DOHH2 (cell line): Measurements from ENCODE around the gene P3H2.

Experiments
- H3F3A ChIP-seq: fragments of 200-600 bp; sonication (generic), shearing (Covaris generic); 2 replicates; pipeline ENCODE4 v1.6.0; 2016; ENCODE audit warnings: antibody characterized with exemption, mild to moderate bottlenecking; ENCODE audit not compliant: control insufficient read depth, insufficient read depth
- H3K27ac ChIP-seq: fragments of 200-600 bp; sonication (generic); 2 replicates; pipeline ENCODE4 v1.5.1; 2014; ENCODE audit warnings: low read depth, mild to moderate bottlenecking, low read length, moderate library complexity
- H3K27me3 ChIP-seq: fragments of 200-600 bp; sonication (generic); 2 replicates; pipeline ENCODE4 v1.6.1; 2014; ENCODE audit warnings: mild to moderate bottlenecking, low read length, mixed read lengths; ENCODE audit not compliant: control insufficient read depth
- H3K36me3 ChIP-seq: fragments of 200-600 bp; sonication (generic); 2 replicates; pipeline ENCODE4 v1.6.1; 2014; ENCODE audit warnings: mild to moderate bottlenecking, low read length, moderate library complexity, mixed read lengths; ENCODE audit not compliant: control insufficient read depth
- H3K4me1 ChIP-seq: fragments of 200-600 bp; sonication (generic); 2 replicates; pipeline ENCODE4 v1.6.1; 2014; ENCODE audit warnings: mild to moderate bottlenecking, low read length, mixed read lengths; ENCODE audit not compliant: control insufficient read depth
- H3K4me2 ChIP-seq: fragments of 200-600 bp; sonication (generic); 2 replicates; pipeline ENCODE4 v1.6.0; 2014; ENCODE audit warnings: mild to moderate bottlenecking, low read length, moderate library complexity
- H3K4me3 ChIP-seq: fragments of 200-600 bp; sonication (generic); 2 replicates; pipeline ENCODE4 v1.5.1; 2014; ENCODE audit warnings: mild to moderate bottlenecking, low read length, mixed read lengths
- H3K79me2 ChIP-seq: fragments of 200-600 bp; sonication (generic); 2 replicates; pipeline ENCODE4 v1.6.1; 2014; ENCODE audit warnings: mild to moderate bottlenecking, low read length, mixed read lengths; ENCODE audit not compliant: control insufficient read depth
- H3K9me2 ChIP-seq: fragments of 200-600 bp; sonication (generic); replicated peaks from 2 replicates; pipeline ENCODE4 v1.6.1; 2014; ENCODE audit warnings: mild to moderate bottlenecking, low read length, mixed read lengths; ENCODE audit not compliant: control insufficient read depth
- H3K9me3 ChIP-seq: fragments of 200-600 bp; sonication (generic); 2 replicates; pipeline ENCODE4 v1.6.1; 2014; ENCODE audit warnings: antibody characterized with exemption, low read length, mixed read lengths; ENCODE audit not compliant: control insufficient read depth, insufficient read depth
- H4K20me1 ChIP-seq: fragments of 200-600 bp; sonication (generic); 2 replicates; pipeline ENCODE4 v1.6.0; 2014; ENCODE audit warnings: low read depth, mild to moderate bottlenecking, antibody characterized with exemption, low read length, moderate library complexity; ENCODE audit not compliant: control insufficient read depth, insufficient read depth
- EZH2phosphoT487 ChIP-seq: fragments of 200-600 bp; sonication (generic); IDR thresholded peaks from 2 replicates; pipeline ENCODE4 v1.6.1; 2017; ENCODE audit warnings: borderline replicate concordance, mild to moderate bottlenecking, antibody characterized with exemption, low read length, moderate library complexity, mixed read lengths
- TF ChIP-seq, protein P1 (sequence below): fragments of 200-600 bp; sonication (generic); IDR thresholded peaks from one replicate; pipeline ENCODE4 v1.5.1; 2014; ENCODE audit warnings: antibody characterized with exemption, mild to moderate bottlenecking, low read depth, low read length; ENCODE audit not compliant: poor library complexity, severe bottlenecking

Gene P3H2

DNA sequence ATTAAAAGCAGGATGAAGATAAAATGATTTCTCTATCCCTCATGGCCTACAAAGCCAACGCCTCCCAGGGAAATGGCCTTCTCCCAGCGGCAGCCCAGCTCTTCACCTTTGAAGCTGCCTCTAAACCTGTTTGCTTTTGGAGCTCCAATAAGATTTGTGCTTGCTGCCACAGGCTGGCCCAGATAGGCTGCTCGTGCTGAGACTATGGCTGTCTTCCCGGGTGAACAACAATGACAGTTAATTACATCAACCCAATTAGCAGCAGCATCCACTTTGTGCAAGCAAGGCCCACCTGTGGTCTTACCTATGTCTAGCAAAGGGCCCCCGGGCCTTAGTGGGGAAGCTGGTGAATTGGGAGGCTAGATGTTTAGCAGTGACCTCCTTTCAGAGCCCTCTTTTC, 179.6 kb downstream of the P3H2 start:
- H3K79me2 ChIP-seq: no peaks in the 10 kb centered on the region
- H3K4me3 ChIP-seq: no peak overlapping the region
- H3K27me3 ChIP-seq: no peaks in the 10 kb centered on the region
- no peaks in the 10 kb centered on the region for H3K36me3 ChIP-seq
- no peaks in the 10 kb centered on the region for H3K4me1 ChIP-seq
- no peaks in the 10 kb centered on the region for H3K9me3 ChIP-seq
- no peaks in the 10 kb centered on the region for H3K9me2 ChIP-seq
- H4K20me1 ChIP-seq: no peaks in the 10 kb centered on the region
- H3K4me2 ChIP-seq: no peak overlapping the region
- H3K27ac ChIP-seq: no peak overlapping the region
- no peak for TF ChIP-seq EZH2phosphoT487
- TF ChIP-seq, protein P1, sequence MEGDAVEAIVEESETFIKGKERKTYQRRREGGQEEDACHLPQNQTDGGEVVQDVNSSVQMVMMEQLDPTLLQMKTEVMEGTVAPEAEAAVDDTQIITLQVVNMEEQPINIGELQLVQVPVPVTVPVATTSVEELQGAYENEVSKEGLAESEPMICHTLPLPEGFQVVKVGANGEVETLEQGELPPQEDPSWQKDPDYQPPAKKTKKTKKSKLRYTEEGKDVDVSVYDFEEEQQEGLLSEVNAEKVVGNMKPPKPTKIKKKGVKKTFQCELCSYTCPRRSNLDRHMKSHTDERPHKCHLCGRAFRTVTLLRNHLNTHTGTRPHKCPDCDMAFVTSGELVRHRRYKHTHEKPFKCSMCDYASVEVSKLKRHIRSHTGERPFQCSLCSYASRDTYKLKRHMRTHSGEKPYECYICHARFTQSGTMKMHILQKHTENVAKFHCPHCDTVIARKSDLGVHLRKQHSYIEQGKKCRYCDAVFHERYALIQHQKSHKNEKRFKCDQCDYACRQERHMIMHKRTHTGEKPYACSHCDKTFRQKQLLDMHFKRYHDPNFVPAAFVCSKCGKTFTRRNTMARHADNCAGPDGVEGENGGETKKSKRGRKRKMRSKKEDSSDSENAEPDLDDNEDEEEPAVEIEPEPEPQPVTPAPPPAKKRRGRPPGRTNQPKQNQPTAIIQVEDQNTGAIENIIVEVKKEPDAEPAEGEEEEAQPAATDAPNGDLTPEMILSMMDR: no peak
- H3F3A ChIP-seq: no peaks in the 10 kb centered on the region

DNA sequence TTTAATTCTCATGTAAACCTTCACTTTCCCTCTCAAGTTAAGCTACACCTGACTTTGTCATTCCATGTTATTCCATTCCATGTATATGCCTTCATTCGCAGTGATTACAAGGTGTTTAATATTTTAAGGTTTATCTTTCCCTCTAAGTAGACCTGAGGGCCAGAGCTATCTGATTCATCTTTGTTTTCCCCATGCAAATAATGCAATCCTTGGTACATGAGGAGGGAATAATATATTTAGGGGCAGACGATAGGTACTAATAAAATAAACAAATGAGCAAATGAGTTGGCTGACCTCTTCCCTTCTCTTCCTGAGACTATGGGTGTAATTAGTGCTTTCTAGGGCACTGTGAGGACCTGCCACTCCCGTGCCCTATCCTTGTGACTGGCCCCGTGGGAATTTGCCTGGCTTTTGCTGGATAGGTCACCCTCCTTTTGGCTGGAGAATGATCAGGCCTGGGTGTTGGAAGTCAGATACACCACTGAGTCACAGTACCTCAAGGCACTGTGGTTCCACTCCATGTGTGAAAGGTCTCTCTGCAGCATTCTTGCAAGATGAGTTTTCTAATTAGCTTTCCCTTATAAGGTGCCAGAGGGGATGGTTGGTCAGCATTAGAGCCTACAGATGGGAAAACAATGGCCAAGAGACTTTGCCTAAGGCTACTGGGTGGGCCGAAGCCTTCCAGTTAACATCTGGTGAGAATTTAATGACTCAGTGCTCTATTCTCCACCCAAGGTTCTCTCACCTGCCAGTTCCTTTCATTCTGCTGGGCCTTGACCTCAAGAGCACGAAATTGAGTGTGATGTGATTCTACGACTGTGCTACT, 183.2 kb downstream of the P3H2 start:
- no peaks in the 10 kb centered on the region for H3K9me3 ChIP-seq
- no peaks in the 10 kb centered on the region for H3F3A ChIP-seq
- H3K36me3 ChIP-seq: no peaks in the 10 kb centered on the region
- H3K79me2 ChIP-seq: no peaks in the 10 kb centered on the region
- H3K4me1 ChIP-seq: no peaks in the 10 kb centered on the region
- H3K4me3 ChIP-seq: no peak overlapping the region
- H3K27me3 ChIP-seq: no peaks in the 10 kb centered on the region
- H3K4me2 ChIP-seq: no peak overlapping the region
- H3K27ac ChIP-seq: no peak overlapping the region
- H3K9me2 ChIP-seq: no peaks in the 10 kb centered on the region
- H4K20me1 ChIP-seq: no peaks in the 10 kb centered on the region
- no peak for TF ChIP-seq EZH2phosphoT487
- TF ChIP-seq, protein P1: no peak

DNA sequence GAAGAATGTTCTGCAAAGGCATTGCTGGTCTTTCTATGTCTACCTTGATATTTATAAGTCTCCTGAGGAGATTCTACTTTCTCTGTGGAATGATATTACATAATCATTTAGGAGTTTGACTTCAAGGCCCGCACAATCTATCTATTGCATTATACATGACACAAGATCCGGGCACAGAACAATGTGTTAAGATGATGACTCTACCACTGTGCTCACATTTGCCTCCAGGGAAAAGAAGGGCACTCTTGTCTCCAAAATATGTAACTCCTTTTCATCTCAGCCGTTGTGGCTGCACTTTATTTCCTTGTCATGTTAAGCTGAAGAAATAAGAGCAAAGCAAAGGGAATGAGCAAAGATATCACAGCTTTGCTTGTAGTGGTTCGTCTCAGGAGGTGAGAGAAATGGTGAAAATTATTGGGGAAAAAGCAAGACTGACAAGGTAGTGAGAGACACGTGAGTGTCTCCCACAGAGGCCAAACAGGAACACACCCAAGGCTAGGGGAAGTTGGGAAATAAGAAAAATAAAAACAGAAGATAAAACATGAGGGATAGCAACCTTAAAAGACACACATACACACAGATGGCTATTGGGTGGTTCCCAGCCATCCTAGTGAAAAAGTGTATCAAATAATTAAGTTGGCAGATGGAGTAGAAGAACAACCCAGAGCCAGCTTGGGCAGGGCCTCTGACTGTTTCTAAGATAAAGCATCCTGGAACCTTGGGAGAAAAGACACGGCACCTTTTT, 184.3 kb downstream of the P3H2 start:
- H3K4me2 ChIP-seq: no peak overlapping the region

More for the DNA sequence above, 184.3 kb downstream of the P3H2 start:
- H4K20me1 ChIP-seq: no peaks in the 10 kb centered on the region
- no peaks in the 10 kb centered on the region for H3K79me2 ChIP-seq
- no peak overlapping the region for H3K4me3 ChIP-seq
- H3F3A ChIP-seq: no peaks in the 10 kb centered on the region
- H3K9me2 ChIP-seq: no peaks in the 10 kb centered on the region
- H3K9me3 ChIP-seq: no peaks in the 10 kb centered on the region
- H3K27ac ChIP-seq: no peak overlapping the region
- H3K36me3 ChIP-seq: no peaks in the 10 kb centered on the region
- TF ChIP-seq, protein P1: no peak
- TF ChIP-seq EZH2phosphoT487: no peak
- no peaks in the 10 kb centered on the region for H3K27me3 ChIP-seq
- no peaks in the 10 kb centered on the region for H3K4me1 ChIP-seq
